HepG2 (cell line): ENCODE data around the gene EPB41L2. TPM values are rescaled to one million over a fixed set of nuclear protein-coding genes. Genes with fewer than 3 reads are reported as not detected.

ENCODE experiments used
- ATRX ChIP-seq: sonication (generic); formaldehyde crosslinking; IDR thresholded peaks from 2 replicates; pipeline ENCODE4 v1.4.0; 2020; ENCODE audit warnings: missing genetic modification reagents, borderline replicate concordance
- CREB1 ChIP-seq, 2 experiments: fragments of 450-650 bp in 1 of 2; IDR thresholded peaks; 2 replicates each; pipeline ENCODE4 v1.6.1; 2016 to 2017; ENCODE audit warnings: control low read depth in 1 of 2, mild to moderate bottlenecking in 1 of 2, missing compliant biosample characterization in 1 of 2, missing genetic modification characterization in 1 of 2
- E2F5 ChIP-seq: sonication (generic); formaldehyde crosslinking; conservative IDR thresholded peaks from 2 replicates; pipeline ENCODE4 v1.4.0; 2020; ENCODE audit warnings: missing genetic modification reagents
- FOXJ3 ChIP-seq: sonication (generic); formaldehyde crosslinking; IDR thresholded peaks from 2 replicates; pipeline ENCODE4 v1.4.0; 2020; ENCODE audit warnings: missing genetic modification reagents, mild to moderate bottlenecking, borderline replicate concordance
- GABPA ChIP-seq, 2 experiments: IDR thresholded peaks; 2 replicates each; pipeline ENCODE4 v1.6.1; 2011 to 2016; ENCODE audit warnings: low read depth in 2 of 2, low read length in 1 of 2, missing biosample characterization in 1 of 2, missing genetic modification characterization in 1 of 2
- HIVEP1 ChIP-seq: sonication (generic); formaldehyde crosslinking; IDR thresholded peaks from 2 replicates; pipeline ENCODE4 v1.4.0; 2020; ENCODE audit warnings: mild to moderate bottlenecking, missing genetic modification reagents
- MAFG ChIP-seq: sonication (generic); formaldehyde crosslinking; IDR thresholded peaks from 2 replicates; pipeline ENCODE4 v1.5.1; 2020; ENCODE audit warnings: mild to moderate bottlenecking, missing genetic modification reagents
- MXD3 ChIP-seq: IDR thresholded peaks from 2 replicates; pipeline ENCODE4 v1.6.1; 2016; ENCODE audit warnings: mild to moderate bottlenecking, missing biosample characterization, missing genetic modification reagents
- PHF21A ChIP-seq: sonication (generic); formaldehyde crosslinking; IDR thresholded peaks from 2 replicates; pipeline ENCODE4 v1.5.0; 2020; ENCODE audit warnings: mild to moderate bottlenecking, missing genetic modification reagents
- SNAPC4 ChIP-seq: sonication (generic); formaldehyde crosslinking; IDR thresholded peaks from 2 replicates; pipeline ENCODE4 v1.4.0; 2020; ENCODE audit warnings: mild to moderate bottlenecking, missing genetic modification reagents
- SOX5 ChIP-seq: IDR thresholded peaks from 2 replicates; pipeline ENCODE4 v1.6.1; 2016; ENCODE audit warnings: borderline replicate concordance
- SRF ChIP-seq: IDR thresholded peaks from 2 replicates; pipeline ENCODE4 v1.6.1; 2011; ENCODE audit warnings: mild to moderate bottlenecking, low read depth, low read length, moderate library complexity
- TCF7 ChIP-seq: sonication (generic); IDR thresholded peaks from 2 replicates; pipeline ENCODE4 v1.6.1; 2016; ENCODE audit warnings: antibody characterized with exemption, low read depth
- TEF ChIP-seq: sonication (generic); formaldehyde crosslinking; IDR thresholded peaks from 2 replicates; pipeline ENCODE4 v1.5.0; 2020; ENCODE audit warnings: missing genetic modification reagents
- U2AF2 ChIP-seq: fragments of 200-400 bp; formaldehyde crosslinking; IDR thresholded peaks from 2 replicates; pipeline ENCODE4 v1.6.1; 2017; ENCODE audit warnings: low read depth, mild to moderate bottlenecking, low read length
- UBTF ChIP-seq: sonication (generic); formaldehyde crosslinking; IDR thresholded peaks from 2 replicates; pipeline ENCODE4 v1.4.0; 2020; ENCODE audit warnings: mild to moderate bottlenecking, missing genetic modification reagents
- ZBTB21 ChIP-seq: sonication (generic); formaldehyde crosslinking; IDR thresholded peaks from 2 replicates; pipeline ENCODE4 v1.4.0; 2020; ENCODE audit warnings: missing genetic modification reagents
- ZBTB7B ChIP-seq: sonication (generic); formaldehyde crosslinking; IDR thresholded peaks from 2 replicates; pipeline ENCODE4 v1.4.0; 2020; ENCODE audit warnings: missing genetic modification reagents
- ZMYM2 ChIP-seq: sonication (generic); formaldehyde crosslinking; IDR thresholded peaks from 2 replicates; pipeline ENCODE4 v1.8.0; 2022; ENCODE audit warnings: mild to moderate bottlenecking, missing genetic modification reagents
- ZSCAN9 ChIP-seq: IDR thresholded peaks from 2 replicates; pipeline ENCODE4 v1.6.1; 2016; ENCODE audit warnings: borderline replicate concordance
- polyA plus RNA-seq, 8 experiments: library from polyadenylated mRNA; depleted of rRNA in 3 of 8; stranded (reverse) in 7 of 8; unstranded in 1 of 8; fragments of >200 nt; fragmentation: Illumina TruSeq in 4 of 8; extraction: Trizol in 4 of 8; gene quantifications; 2 replicates each; pipeline versions ENCODE4 v1.2.1 to v1.2.3, GENCODE V29; 2011 to 2016; ENCODE audit warnings: low read depth in 4 of 8, missing spikeins in 1 of 8, mixed read lengths in 1 of 8; ENCODE audit not compliant: insufficient read depth in 1 of 8
- total RNA-seq, 5 experiments: library from RNA; depleted of rRNA; stranded (reverse); fragments of >200 nt; fragmentation: Illumina TruSeq; extraction: Trizol; gene quantifications; 2 replicates each; pipeline ENCODE4 v1.2.3, GENCODE V29; 2016; ENCODE audit warnings: low read depth in 1 of 5

The EPB41L2 gene
- total and polyA plus RNA-seq, 2 of the 13 experiments (the other 11 are each of a cell fraction or from before 2014, with no cell fraction given): 41.7 to 56.4 TPM

GRCh38 chr6:130853555-130854183, 209.4 kb downstream of the EPB41L2 start (continued):
- TF ChIP-seq SNAPC4 (CRISPR knock-in tag) (0 out of 2 replicates have a peak, but pooled peaks have one; percentile 68), TEF (CRISPR knock-in tag) (no peak), SOX5 (CRISPR knock-in tag) (peak; percentile 69; the same call in 1 of the 2 replicates), PHF21A (CRISPR knock-in tag) (peak; percentile 66; the same call in 1 of the 2 replicates), ZBTB7B (CRISPR knock-in tag) (no peak), MAFG (no peak), ZMYM2 (CRISPR knock-in tag) (peak; percentile 55; the same call in 1 of the 2 replicates), ATRX (CRISPR knock-in tag) (no peak), ZSCAN9 (CRISPR knock-in tag) (no peak), SRF (no peak), UBTF (0 out of 2 replicates have a peak, but pooled peaks have one; percentile 15), ZBTB21 (no peak), CREB1 (IDR thresholded peaks at IDR 0.05) (no peak), CREB1 (CRISPR knock-in tag; IDR thresholded peaks at IDR 0.05) (peak; percentile 46; the same call in 1 of the 2 replicates), E2F5 (CRISPR knock-in tag) (no peak), FOXJ3 (no peak; the same call in 1 of the 2 replicates), TCF7 (peak; percentile 85), MXD3 (CRISPR knock-in tag) (0 out of 2 replicates have a peak, but pooled peaks have one; percentile 31), GABPA (IDR thresholded peaks at IDR 0.05; ENCODE audit: low read depth, low read length) (no peak), GABPA (CRISPR knock-in tag; IDR thresholded peaks at IDR 0.05; ENCODE audit: low read depth) (no peak), HIVEP1 (no peak), U2AF2 (no peak)
